ENCODE results near the gene EIF3D.

EIF3D gene

GRCh38 chr22:36505998-36506635, 22.8 kb downstream of the EIF3D start:
- DNase-seq: no peak

DNA sequence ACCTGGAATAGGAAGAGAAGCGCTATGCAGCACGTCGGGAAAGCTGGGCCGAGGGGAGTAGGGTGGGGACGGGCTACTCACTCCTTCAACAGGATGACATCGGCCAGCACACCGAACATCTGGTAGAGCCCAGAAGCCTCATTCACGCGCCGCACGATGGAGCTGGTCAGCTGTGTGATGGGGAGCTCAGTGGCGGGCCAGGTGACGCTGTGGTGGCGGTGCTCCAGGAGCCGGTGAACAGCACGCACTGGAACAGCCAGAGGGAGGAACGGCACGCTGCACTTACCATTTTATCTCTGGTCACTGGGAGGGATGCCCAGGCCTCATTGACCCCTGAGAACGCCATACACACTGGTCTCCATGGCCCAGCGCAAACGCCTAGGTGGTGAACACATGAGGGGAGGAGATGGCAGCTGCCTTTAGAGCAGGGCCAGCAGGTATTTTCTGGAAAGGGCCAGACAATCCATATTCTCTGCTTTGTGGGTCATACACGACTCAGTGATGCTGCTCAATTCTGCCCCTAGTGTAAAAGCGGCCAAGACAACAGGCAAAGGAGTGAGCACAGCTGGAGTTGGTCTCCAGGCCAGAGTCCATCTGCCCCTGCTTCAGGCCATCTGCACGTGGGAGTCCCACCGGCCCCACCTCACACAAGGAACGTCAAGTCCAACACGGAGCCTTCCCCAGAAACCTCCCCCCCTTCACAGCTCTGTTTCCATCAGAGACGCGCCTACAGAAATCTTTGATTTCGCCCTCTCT, 30.9 kb downstream of the EIF3D start:
- no peak for DNase-seq

GRCh38 chr22:36493690-36494110, 35.3 kb downstream of the EIF3D start:
- no peak for DNase-seq

DNA sequence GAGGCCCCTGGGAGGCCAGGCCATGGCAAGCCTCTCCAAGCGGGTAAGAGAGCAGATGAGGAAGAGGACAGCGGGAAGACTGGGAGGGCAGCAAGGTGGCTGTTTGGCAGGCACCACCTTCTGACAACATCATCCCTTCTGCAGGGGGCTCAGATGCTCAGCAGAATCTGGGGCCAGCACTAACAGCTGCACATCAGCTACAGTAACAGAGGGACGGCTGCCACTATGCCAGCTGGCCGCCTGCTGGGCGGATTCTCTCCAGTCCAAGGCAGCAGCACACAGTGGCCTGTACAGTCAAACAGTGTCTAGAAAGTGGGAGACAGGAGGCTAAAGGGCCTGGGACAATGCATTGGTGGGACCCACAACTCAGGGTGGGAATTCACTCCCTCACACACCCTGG, 36.9 kb downstream of the EIF3D start:
- DNase-seq: no peak

GRCh38 chr22:36491155-36491554, 37.8 kb downstream of the EIF3D start:
- DNase-seq: no peak

- DNase-seq: peak; percentile 77
Observed at GRCh38 chr22:36486619-36487384, 42.2 kb downstream of the EIF3D start.

- DNase-seq: peak; percentile 97
Observed at GRCh38 chr22:36481393-36482168, 47.4 kb downstream of the EIF3D start, which contains the start of gene TXN2. Gene TXN2 (minus strand): TSS chr22:36481640. CDS start chr22:36480837, 803 bp downstream.

GRCh38 chr22:36480941-36481392, 48.0 kb downstream of the EIF3D start:
- DNase-seq: no peak

- DNase-seq: no peak
Observed at GRCh38 chr22:36478966-36479365, 50.0 kb downstream of the EIF3D start.

GRCh38 chr22:36475341-36475740, 53.6 kb downstream of the EIF3D start:
- DNase-seq: no peak

GRCh38 chr22:36472689-36473088, 56.3 kb downstream of the EIF3D start:
- no peak for DNase-seq

GRCh38 chr22:36471341-36471821, 57.6 kb downstream of the EIF3D start:
- no peak for DNase-seq

- no peak for DNase-seq
Observed at GRCh38 chr22:36470994-36471331, 58.0 kb downstream of the EIF3D start.

DNA sequence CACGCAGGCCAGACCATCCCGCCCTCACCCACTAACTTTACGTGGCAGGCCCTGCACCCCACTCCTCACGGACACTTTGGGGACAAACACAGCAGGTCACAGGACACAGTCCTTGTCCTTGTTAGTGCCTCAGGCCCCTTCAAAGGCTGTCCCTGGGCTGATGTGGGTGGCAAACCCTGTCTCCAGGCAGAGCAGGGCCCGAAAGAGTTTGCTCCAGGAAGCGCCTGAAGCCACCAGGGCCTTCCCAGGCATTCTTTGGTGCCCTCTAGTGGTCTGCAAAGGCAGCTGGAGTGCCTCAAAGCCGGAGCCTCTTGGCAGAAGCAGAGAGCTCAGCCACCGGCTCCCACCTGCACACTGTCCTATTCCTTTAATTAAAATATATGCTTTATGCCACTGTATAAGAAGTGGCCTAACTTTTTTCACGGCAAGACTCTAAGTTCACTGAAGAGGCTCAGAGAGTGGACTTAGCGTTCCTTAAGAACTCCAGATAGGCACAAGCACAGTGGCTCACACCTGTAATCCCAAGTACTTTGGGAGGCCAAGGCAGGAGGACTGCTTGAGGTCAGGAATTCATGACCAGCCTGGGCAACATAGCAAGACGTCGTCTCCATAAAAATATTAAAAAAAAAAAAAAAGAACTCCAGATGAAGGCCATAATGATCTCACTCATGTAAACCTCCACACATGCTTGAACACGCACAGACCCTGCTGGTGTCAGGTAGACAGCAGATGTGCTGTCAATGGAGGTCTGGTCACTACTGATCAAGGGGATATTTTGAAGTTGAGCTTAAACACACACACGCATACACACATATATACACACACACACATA, 58.6 kb downstream of the EIF3D start:
- peak; percentile 83 for DNase-seq

DNA sequence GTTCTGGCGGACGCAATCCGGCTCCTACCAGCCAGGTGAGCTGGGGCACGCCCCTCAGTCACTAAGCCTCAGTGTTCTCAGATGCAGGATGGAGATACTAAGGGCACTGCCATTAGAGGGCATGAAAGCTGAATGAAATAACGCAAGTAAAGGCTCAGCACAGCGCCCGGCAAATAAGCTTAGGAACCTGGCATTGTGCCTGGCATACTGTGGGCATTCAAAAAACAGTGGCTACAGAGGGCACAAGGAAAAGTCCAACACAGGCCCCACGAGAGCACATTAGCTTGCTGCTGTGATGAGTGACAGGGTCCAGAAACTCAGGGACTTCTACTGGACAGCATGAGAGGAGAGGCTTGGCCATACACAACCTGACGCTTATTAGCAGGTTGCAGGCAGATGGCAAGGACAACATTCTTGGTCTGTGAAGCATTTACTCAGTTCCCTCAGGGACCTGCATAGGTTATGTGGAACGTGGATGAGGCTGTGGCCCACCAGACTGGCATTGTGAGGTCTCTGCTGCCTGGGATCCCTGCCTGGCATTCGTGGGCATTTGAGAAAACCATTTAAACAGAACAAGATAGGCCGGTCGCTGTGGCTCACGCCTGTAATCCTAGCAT, 59.8 kb downstream of the EIF3D start:
- DNase-seq: no peak

- peak; percentile 60 for DNase-seq
Observed at GRCh38 chr22:36467946-36468345, 61.0 kb downstream of the EIF3D start.

DNA sequence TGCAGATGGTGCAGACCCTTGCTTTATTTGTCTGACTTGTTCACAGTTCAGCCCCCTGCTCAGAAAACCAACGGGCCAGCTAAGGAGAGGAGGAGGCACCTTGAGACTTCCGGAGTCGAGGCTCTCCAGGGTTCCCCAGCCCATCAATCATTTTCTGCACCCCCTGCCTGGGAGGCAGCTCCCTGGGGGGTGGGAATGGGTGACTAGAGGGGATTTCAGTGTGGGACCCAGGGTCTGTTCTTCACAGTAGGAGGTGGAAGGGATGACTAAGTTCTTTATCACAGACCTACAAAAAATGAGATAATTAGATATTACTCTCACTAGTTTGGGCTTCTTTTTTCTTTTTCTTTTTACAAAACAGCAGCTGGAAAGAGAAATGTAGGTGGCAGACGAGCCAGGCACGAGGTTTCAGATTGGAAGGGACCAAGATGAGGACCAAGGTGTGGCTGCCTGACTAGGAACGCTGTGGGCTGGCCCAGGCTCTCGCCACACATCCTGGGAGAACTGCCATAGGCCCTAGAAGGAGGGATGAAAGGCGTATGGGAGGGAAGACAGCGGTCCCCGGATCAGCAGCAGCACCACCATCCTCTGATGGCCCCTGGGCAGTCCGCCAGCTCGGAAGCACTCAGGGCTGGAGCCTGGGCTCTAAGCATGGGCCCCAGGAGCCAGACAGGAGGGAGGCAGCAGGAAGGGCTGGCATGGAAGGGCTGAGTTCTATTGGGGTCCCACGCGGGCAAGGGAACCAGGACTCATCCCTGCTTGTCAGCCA, 61.7 kb downstream of the EIF3D start:
- DNase-seq: no peak

DNA sequence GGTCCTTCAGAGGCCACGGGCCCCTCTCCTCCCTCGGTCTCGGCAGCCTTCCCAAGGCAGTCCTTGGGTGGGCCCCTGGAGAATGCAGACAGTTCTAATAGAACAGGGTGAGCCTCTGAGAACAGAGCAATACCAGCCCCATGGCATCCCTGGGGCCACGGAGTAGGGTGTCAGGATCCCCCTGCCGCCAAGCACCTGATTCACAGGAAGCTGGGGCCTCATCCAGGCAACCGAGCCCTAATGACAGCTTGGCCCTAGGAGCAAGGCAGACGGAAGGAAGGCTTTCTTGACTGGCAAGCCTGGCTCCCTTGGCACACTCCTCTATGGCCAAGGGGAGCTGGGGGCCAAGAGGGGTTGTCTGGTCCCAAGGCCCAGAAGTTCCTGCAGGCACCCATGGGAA, 62.7 kb downstream of the EIF3D start:
- no peak for DNase-seq

- no peak for DNase-seq
Observed at GRCh38 chr22:36465232-36466021, 63.5 kb downstream of the EIF3D start.
